ENCODE measurements around the gene HDAC9.

HDAC9 gene

DNA sequence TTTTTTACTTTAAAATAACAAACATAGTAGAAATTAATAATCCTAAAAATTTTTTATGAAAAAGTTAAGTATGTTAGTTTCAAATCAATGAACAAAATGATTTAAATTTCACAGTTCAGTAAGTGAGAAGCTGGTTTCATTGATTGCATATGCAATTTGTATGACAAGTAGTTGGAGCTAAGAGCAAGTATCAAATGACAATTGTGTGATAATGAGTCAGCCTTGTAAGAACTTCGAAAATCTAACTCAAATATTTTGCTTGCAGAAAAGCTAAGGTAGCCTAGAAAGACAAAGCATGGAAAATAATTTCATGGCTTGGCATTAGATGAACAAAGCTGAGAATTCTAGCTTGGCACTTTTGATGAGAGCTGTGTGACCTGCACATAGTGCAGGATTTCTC, 111.5 kb downstream of the HDAC9 start:
- DNase-seq, result no peak

DNA sequence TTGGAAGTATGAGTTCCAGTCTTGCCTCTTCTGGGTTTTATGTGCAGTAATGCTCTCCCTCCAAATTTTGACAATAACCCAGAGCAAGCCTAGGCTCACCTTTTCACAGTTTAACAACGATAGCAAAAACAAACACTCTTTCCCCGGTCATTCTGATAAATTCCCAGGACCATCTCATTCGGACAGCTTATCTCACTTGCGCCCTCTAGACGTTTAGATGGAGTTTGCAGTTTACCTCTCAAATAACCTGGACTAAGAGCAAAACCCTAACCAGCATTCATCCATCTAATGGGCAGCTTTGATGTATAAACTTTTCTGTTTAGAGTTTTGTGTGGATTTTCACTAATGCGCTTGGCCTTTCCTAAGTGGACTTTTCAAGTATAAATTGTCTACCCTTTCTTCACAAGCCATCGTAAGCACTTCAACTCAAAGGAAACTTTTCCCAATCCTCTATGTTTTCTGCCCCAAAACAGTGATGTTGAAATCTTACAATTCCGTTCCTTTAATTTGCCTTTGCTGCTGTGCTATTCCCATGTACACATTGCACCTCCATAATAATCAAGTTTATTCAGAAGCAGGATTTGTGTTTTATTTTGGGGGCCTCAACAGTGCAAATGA, 114.9 kb downstream of the HDAC9 start:
- DNase-seq, result no peak

GRCh38 chr7:18614841-18615240, 119.3 kb downstream of the HDAC9 start:
- DNase-seq, result no peak

GRCh38 chr7:18619311-18619710, 123.8 kb downstream of the HDAC9 start:
- DNase-seq, result no peak

GRCh38 chr7:18623389-18623788, 127.8 kb downstream of the HDAC9 start:
- DNase-seq, result no peak

- DNase-seq, result no peak
These were observed 128.9 kb downstream of the HDAC9 start for GRCh38 chr7:18624459-18624858.

GRCh38 chr7:18626086-18626485, 130.5 kb downstream of the HDAC9 start:
- DNase-seq, result no peak

DNA sequence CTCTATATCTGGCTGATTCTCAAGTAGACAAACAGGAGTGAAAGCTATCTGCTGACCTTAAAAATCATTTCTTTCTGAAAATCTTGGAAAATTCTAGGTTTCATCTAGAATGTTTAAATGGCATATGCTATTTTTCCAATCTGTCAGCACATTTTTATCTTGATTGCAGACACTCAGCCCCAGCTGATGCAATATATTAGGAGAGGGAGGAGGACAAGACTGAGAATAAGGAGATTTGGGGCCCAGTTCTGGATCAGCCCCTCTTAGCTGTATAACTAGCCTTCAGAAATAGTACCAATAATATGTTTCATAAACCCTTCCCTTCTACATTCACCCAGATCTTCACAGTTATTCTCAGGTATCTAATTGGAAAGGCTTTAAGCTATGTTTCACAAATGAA, 131.2 kb downstream of the HDAC9 start:
- DNase-seq, result no peak

DNA sequence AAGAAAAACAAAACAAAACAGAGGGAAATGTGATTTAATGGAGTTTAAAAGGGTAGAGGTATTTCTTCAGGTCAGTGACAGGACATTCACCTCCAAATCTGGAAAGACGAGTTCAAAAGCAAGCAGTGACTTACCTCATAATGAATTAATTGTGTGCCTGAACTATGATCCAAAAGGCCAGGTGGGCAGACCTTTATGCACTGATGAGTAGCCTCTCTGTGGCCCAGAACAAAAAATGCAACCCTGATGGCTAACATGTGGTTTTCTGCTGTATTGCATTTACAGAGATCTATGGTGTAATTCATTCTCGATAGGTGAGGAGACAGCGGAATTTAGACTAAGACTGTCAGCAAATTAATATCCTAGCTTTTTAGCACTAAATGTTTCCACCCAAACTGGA, 142.0 kb downstream of the HDAC9 start:
- no peak for DNase-seq

DNA sequence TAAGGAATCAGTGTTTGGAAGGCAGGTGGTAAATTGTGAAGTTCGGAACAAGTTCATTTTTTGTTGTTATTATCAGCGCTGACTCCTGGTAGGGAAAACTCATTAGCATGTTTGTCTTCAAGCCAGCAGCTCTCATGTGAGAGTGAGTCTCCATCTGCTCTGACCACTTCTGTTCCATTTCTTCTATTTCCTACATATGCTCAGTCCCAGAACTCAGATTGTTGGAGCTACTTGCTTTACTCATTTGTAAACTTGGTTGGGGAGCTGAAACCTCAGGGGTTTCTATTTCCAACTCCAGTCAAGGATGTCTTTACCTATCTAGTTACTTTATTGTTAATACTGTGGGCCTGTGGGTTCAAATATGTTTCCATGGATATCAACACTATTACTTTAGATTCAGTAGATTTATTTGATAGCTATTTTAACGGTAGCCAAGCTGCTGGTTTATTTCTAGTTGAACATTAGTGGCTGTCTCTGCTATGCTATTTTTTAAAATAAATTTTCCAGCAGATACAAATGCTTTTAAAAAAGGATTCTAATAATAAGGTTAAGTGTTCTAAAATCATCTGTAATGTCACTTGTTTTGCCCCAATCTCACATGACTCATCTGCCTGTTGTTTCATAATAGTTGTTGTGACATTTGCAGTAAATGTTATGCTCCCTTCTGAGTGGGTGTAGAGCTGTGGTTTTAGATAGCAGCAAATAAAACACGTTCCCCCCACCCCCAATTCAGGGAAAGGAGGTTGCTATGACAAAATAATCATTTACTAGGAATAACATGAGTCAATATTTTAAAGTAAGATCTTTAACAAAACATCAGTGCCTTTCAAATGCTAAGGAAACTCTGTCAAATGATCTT, 143.3 kb downstream of the HDAC9 start:
- DNase-seq, result no peak

GRCh38 chr7:18639711-18640110, 144.2 kb downstream of the HDAC9 start:
- no peak for DNase-seq

- DNase-seq, result no peak
These were observed 149.4 kb downstream of the HDAC9 start for GRCh38 chr7:18644981-18645380.

GRCh38 chr7:18647582-18647981, 152.0 kb downstream of the HDAC9 start:
- no peak for DNase-seq

GRCh38 chr7:18648849-18649758, 153.6 kb downstream of the HDAC9 start:
- no peak for DNase-seq

DNA sequence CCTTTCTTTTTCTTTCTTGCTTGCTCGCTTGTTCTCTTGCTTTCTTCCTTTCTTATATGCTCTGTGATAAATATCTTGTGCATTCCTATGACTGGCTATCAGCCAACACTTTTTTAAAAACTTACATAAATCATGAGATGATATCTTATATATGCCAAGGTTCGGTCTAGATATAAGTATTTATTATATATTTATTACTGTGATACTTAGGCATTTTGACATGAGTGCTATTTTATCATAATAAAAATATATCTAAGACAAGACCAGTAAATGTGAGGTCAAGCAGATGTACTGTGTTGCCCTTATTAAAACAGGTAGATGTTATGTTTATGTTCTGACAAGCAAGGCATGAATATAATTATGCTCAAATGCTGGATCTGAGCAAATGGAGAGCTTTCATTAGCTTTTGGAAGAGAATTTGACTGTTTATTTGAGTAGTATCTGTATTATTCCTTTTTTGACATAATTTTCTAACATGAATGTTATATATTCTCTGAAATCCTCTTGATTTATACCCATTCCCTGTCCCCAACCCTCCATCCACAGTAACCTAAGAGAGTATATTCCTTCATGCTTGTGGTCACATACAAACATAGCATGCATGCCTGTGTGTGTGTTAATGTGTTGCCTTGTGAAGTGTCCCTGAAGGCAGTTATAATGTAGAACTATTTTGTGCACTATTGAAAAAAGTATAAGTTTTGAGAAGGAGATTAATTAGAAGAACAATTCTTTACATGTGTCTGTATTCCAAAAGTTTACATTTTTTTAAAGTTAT, 158.0 kb downstream of the HDAC9 start:
- DNase-seq, result no peak

- DNase-seq, result no peak
These were observed 159.2 kb downstream of the HDAC9 start for GRCh38 chr7:18654709-18655108.

GRCh38 chr7:18655506-18655905, 160.0 kb downstream of the HDAC9 start:
- DNase-seq, result no peak

- no peak for DNase-seq
These were observed 160.4 kb downstream of the HDAC9 start for GRCh38 chr7:18655912-18656311.

GRCh38 chr7:18656362-18656761, 160.8 kb downstream of the HDAC9 start:
- no peak for DNase-seq

GRCh38 chr7:18659746-18660145, 164.2 kb downstream of the HDAC9 start:
- DNase-seq, result no peak

- no peak for DNase-seq
These were observed 167.8 kb downstream of the HDAC9 start for GRCh38 chr7:18663321-18663720.

- peak; percentile 70 for DNase-seq
These were observed 170.7 kb downstream of the HDAC9 start for GRCh38 chr7:18666107-18666728.

All from NCI-H1436 (cell line).